Activated T-cell treated with anti-CD3 and anti-CD28 coated beads, Interleukin-2, amount 50 U/mL, for 72 hours (primary cell): Measurements from ENCODE around the gene GOLGA6A. TPM values are rescaled to one million over a fixed set of nuclear protein-coding genes. Genes with fewer than 3 reads are reported as not detected.
"Not testable (repeated sequence)": the region's sequence is repeated elsewhere in the genome, so short reads cannot be mapped to it uniquely, and the experiment has no call there.

Source experiments
- ATAC-seq, 2 donors: fragments of 150-1000 bp; cut with Tn5 transposase; replicated peaks in 1 of 2; 2 replicates each; pipeline ENCODE4 v1.10.0; 2021; ENCODE audit warnings: moderate library complexity in 2 of 2, mild to moderate bottlenecking in 1 of 2
- DNase-seq, 2 donors: peaks; one replicate each; pipeline ENCODE4 v3.0.0; 2021 to 2022; ENCODE audit warnings: mixed read lengths in 1 of 2
- H3K27ac Mint-ChIP-seq: one replicate; pipeline ENCODE4 v1.8.0; 2022; ENCODE audit warnings: mild to moderate bottlenecking, moderate library complexity, mixed read lengths
- H3K27me3 Mint-ChIP-seq: one replicate; pipeline ENCODE4 v1.8.0; 2022; ENCODE audit warnings: low read depth, mixed read lengths
- H3K36me3 Mint-ChIP-seq, 2 donors: one replicate each; pipeline ENCODE4 v1.8.0; 2022; ENCODE audit warnings: mixed read lengths in 2 of 2, mild to moderate bottlenecking in 1 of 2; ENCODE audit not compliant: insufficient read depth in 2 of 2
- H3K4me1 Mint-ChIP-seq: one replicate; pipeline ENCODE4 v1.8.0; 2022; ENCODE audit warnings: low read depth, mixed read lengths
- H3K4me3 Mint-ChIP-seq, 2 donors: one replicate each; pipeline ENCODE4 v1.8.0; 2022; ENCODE audit warnings: mild to moderate bottlenecking in 2 of 2, mixed read lengths in 2 of 2, moderate library complexity in 2 of 2
- H3K9me3 Mint-ChIP-seq, 2 donors: one replicate each; pipeline ENCODE4 v1.8.0; 2022; ENCODE audit warnings: mixed read lengths in 2 of 2
- total RNA-seq, 2 donors: library from RNA; stranded (reverse); gene quantifications; one replicate each; pipeline ENCODE4 v1.2.3, GENCODE V29; 2022

Gene GOLGA6A
- total RNA-seq, 2 donors from 2014 or later: 0.46 to 0.53 TPM

DNA sequence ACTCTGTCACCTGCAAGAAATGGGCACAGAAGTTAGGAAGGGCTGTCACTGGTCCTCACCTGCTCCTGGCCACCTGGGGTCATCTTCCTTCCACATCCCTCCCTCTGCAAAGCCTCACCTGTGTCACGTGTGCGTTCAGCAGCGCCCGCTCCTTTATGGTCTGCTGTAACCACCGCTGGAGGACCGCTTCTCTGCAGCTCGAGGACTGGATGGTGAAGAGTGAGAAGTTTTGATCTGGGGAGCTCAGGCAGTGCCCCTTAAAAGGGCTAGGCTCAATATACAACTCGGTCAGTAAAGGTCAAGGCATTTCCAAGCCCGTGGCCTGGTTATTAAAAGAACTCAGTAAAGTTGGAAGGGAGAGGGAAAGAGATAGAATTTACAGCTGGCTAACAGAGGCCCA, 6.6 kb downstream of the GOLGA6A start:
- ATAC-seq, H3K4me1 Mint-ChIP-seq, DNase-seq, H3K36me3 Mint-ChIP-seq, H3K4me3 Mint-ChIP-seq, H3K27me3 Mint-ChIP-seq, H3K9me3 Mint-ChIP-seq, H3K27ac Mint-ChIP-seq: not testable (repeated sequence)

DNA sequence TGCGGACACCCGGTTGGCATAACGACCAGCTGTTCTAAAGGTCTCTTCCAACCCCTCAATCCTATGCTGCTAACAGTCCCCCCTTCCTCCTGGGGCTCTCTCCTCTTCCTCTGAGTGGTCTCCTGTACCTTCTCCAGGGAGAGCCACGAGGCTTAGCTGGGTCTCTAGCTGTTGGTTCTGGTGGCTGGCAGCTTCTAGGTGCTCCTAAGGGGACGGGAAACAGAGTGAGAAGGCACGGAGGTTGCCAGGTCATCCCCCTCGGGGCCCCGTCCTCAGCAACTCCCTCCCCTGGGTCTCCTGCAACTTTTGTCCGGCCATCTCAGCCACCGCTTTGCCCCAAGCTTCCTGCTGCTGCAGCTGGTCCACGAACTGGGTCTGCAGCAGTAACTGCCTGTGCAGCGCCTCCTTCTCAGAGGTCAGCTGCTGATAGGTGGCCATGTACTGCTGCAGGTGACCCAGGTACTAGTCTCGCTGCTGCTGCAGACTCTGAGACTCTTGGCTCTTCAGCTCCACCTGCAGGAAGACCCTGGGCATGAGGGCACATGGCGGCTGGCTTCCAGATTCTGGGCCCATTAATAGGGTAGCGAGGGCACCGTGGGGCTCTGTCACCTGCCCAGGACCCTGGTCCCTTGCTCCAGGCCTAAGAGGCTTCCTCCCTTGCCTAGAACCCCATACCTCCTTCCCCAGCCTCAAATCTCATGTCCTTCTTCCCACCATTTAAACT, 9.6 kb downstream of the GOLGA6A start:
- H3K9me3 Mint-ChIP-seq, H3K4me3 Mint-ChIP-seq, H3K36me3 Mint-ChIP-seq, H3K4me1 Mint-ChIP-seq, ATAC-seq, H3K27me3 Mint-ChIP-seq, H3K27ac Mint-ChIP-seq: not testable (repeated sequence)
- DNase-seq: peak; percentile 50 to 55

DNA sequence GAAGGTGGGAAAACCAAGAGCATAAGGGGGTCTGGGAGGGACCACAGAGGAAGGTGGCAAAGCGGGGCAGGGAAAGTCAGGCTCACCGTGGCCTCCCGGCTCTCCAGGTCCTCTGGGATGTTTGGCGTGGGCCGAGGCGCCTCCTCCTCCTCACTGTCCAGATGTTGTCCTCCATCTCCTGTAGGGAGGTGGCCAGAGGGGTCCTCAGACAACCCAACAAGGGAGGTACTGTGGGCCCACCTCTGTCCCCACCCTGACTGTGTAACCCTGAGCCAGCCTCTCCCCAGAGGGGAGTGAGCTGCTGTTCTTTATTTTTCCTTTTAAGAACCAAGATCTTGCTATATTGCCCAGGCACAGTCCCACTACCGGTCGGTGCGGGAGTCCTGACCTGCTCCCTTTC, 10.2 kb downstream of the GOLGA6A start:
- H3K9me3 Mint-ChIP-seq, H3K4me1 Mint-ChIP-seq, DNase-seq, ATAC-seq, H3K36me3 Mint-ChIP-seq, H3K4me3 Mint-ChIP-seq, H3K27ac Mint-ChIP-seq, H3K27me3 Mint-ChIP-seq: not testable (repeated sequence)

DNA sequence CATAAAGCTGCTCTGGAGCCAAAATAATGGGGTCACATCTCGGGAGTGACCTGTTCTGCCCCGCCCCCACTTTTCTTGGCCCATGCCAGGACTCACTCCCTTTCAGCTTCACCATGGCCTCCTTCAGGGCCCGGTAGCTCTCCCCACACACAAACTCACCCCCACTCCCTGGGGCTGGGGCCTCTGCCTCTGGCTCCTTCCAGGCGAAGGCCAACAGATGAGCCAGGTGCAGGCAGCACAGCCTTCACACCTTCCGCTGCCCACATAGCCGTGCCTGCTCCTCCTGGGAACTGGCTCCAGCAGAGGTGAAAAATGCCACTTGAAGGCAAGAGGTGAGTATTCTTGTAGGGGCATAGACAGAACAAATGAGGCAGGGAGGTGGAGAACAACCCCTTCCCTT, 10.7 kb downstream of the GOLGA6A start:
- ATAC-seq, DNase-seq, H3K27me3 Mint-ChIP-seq, H3K36me3 Mint-ChIP-seq, H3K27ac Mint-ChIP-seq, H3K4me3 Mint-ChIP-seq, H3K4me1 Mint-ChIP-seq, H3K9me3 Mint-ChIP-seq: not testable (repeated sequence)

DNA sequence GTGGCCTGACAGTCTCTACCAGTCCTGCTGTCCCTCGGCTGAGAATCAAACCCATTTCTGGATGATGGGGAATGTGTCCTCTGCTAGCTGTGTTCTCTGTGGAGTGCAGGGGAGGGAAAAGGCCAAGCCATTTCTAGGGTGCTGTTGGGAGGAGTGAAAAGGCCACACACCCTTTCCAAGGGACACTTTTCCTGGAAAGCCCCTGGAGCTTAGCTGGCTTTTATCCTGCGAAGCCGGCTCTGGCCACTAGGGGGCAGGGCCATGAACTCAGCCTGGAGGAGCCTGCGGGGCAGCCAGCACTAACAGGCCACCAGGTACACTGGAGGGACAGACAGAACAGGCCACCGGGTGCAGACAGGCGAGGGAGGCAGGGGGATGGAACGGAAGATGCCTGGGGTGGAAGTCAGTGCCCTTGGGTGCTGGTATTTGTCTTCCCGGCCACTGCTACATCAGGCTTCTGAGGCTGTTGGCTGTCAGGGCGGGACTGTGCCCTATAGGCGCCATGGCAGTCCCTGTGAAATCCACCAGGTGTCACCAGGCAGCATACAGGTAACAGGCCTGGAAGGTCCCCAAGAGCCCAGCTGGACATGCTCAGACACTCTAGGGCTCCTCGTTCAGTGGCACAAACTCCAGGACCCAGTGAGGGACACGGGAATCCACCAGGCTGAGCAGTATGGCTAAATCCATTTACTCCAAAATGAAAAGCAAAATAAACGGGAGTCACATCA, 16.5 kb downstream of the GOLGA6A start:
- not testable (repeated sequence) for H3K9me3 Mint-ChIP-seq, H3K4me1 Mint-ChIP-seq, H3K27ac Mint-ChIP-seq, H3K4me3 Mint-ChIP-seq, H3K36me3 Mint-ChIP-seq, H3K27me3 Mint-ChIP-seq
- ATAC-seq (peak; percentile 98), DNase-seq (peak; percentile 57)

DNA sequence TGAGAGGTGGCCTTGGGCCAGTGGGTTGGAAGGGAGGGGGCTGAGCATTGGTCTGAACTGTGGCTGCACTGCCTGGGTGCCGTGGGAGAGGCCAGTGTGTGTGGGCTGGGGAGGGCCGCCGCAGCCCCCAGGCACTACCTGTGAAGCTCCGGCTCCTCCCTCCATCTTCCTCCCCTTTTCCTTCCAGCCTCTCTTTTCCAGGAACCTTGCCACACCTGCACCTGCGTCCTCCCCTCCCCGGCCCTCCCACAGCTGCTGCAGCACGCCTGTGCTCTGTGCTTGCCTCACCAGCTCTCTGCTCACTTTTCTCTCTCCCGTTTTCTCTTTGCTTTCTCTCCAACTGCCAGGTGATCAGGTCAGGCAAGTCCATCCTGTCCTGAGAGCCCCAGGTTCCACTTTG, 17.5 kb downstream of the GOLGA6A start:
- H3K36me3 Mint-ChIP-seq, H3K27me3 Mint-ChIP-seq, H3K4me3 Mint-ChIP-seq, H3K9me3 Mint-ChIP-seq, ATAC-seq, DNase-seq, H3K27ac Mint-ChIP-seq, H3K4me1 Mint-ChIP-seq: not testable (repeated sequence)

DNA sequence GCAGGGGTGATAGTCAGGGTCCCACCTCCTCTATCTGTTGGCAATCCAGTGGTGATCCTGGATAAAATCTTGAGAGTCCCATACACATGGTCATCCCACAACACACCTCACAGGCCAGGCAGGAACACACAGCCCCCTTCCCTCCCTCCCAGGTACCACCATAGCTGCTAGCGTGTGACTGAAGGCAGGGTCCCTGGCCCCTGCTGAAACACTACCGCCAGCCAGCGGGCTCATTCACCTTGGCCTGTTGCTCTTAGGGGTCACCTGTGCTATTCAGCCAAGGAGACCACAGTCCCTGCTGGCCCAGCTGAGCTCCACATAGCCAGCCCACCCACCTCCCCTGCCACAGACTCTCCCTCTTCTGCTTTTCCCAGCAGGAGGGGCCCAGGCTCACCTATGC, 18.2 kb downstream of the GOLGA6A start:
- not testable (repeated sequence) for DNase-seq, H3K27ac Mint-ChIP-seq, H3K4me1 Mint-ChIP-seq, H3K4me3 Mint-ChIP-seq, H3K36me3 Mint-ChIP-seq, ATAC-seq, H3K27me3 Mint-ChIP-seq, H3K9me3 Mint-ChIP-seq

DNA sequence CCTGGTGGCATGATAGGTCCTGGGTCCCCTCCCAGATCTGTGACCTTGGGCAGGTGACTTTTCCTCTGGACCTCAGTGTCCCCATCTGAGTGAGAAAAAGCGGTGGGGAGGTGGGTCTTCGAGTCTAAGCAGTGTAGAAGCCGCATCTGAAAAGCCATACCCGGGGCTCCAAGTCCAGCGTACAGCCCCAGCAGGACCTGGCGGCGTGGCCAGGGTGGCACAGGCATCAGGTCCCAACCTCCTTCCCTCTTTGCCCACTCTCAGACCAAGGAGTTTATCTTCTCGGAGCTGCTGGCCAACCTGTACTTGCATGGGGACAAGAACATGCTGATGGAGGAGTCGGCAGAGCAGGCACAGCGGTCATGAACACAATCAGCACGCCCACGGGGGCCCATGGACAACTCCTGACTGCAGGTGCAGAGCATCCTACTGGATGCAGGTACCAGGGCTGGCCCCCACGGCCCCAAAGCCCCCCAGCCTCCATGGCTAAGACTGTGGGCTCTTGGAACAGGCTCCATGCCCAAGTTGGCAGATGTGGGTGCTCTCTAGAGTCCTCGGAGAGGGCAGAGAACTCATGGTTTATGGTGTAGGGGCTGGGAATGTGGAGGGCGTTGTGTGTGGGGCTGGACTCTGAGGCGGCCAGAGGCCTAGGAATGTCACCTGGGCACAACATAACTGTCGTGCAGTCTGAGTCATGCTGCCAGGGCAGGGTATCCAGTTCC, 18.8 kb downstream of the GOLGA6A start:
- H3K27me3 Mint-ChIP-seq, ATAC-seq, H3K9me3 Mint-ChIP-seq, H3K4me1 Mint-ChIP-seq, H3K4me3 Mint-ChIP-seq, H3K27ac Mint-ChIP-seq, DNase-seq, H3K36me3 Mint-ChIP-seq: not testable (repeated sequence)

DNA sequence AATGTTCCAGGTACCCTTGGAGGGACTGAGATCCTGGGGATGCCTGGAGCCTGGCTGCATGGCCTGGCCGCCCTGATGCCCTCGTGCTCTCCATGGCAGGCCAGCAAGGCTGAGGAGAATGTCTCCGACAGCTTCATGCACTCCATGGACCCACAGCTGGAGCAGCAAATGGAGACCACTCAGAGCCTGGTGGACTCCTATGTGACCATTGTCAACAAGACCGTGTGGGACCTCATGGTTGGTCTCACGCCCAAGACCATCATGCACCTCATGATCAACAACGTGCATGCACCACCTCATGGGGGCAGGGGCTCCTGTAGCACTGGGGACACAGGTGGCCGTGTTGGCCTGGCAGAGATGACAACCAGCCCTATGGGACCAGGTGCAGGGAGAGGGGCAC, 19.7 kb downstream of the GOLGA6A start:
- ATAC-seq: no peak
- H3K4me1 Mint-ChIP-seq: peaks cover 10% of the 10 kb centered on the region
- no peak overlapping the region for H3K4me3 Mint-ChIP-seq
- no peaks in the 10 kb centered on the region for H3K36me3 Mint-ChIP-seq
- no peaks in the 10 kb centered on the region for H3K9me3 Mint-ChIP-seq
- no peak for DNase-seq
- no peak overlapping the region for H3K27ac Mint-ChIP-seq
- H3K27me3 Mint-ChIP-seq: no peaks in the 10 kb centered on the region

DNA sequence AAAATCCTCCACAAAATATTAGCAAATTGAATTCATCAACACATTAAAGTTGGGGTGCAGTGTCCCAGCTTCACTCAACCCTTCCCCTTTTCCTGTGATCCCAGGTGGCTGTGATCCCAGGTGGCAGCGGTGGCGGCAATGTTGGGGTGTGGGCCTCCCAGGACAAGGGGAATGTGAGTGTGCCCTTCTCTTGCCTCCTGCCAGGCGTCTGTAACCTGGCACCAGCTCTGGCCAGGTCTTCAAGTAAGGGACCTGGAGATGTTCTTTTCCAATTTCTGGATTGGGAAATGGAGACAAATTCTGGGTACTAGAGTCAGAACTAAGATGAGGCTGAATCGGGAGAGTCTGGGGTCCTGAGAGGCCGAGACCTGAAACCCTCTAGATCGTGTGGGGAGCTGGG, 20.1 kb downstream of the GOLGA6A start:
- Mint-ChIP-seq H3K4me1 (peaks cover 10% of the 10 kb centered on the region), H3K36me3 (no peaks in the 10 kb centered on the region), H3K4me3 (no peak overlapping the region), H3K27ac (no peak overlapping the region), H3K27me3 (no peaks in the 10 kb centered on the region), H3K9me3 (no peaks in the 10 kb centered on the region)
- DNase-seq (no peak), ATAC-seq (no peak)

DNA sequence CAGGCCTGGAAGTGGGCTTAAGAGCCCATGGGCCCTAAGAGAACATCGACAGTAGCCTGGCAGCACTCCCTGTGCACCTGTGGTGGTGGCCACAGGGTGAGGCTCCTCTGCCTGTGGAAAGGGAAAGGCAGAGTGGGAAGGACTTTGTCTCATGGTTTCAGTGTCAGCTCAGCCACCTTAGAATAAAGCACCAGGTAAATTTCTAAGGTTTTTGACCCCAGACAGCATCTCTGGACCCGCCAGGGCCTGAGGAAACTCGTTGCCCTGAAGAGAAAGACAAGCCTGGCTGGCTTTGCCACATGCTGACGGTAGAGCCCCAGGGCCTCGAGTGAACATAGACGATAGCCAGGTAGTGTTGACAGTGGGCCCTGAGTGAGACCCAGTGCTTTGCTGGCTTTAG, 22.1 kb downstream of the GOLGA6A start:
- DNase-seq (no peak), ATAC-seq (no peak)
- H3K27ac Mint-ChIP-seq: no peak overlapping the region
- no peaks in the 10 kb centered on the region for H3K27me3 Mint-ChIP-seq
- H3K36me3 Mint-ChIP-seq: no peaks in the 10 kb centered on the region
- H3K9me3 Mint-ChIP-seq: no peaks in the 10 kb centered on the region
- H3K4me3 Mint-ChIP-seq: no peak overlapping the region
- H3K4me1 Mint-ChIP-seq: peaks cover 16% of the 10 kb centered on the region

DNA sequence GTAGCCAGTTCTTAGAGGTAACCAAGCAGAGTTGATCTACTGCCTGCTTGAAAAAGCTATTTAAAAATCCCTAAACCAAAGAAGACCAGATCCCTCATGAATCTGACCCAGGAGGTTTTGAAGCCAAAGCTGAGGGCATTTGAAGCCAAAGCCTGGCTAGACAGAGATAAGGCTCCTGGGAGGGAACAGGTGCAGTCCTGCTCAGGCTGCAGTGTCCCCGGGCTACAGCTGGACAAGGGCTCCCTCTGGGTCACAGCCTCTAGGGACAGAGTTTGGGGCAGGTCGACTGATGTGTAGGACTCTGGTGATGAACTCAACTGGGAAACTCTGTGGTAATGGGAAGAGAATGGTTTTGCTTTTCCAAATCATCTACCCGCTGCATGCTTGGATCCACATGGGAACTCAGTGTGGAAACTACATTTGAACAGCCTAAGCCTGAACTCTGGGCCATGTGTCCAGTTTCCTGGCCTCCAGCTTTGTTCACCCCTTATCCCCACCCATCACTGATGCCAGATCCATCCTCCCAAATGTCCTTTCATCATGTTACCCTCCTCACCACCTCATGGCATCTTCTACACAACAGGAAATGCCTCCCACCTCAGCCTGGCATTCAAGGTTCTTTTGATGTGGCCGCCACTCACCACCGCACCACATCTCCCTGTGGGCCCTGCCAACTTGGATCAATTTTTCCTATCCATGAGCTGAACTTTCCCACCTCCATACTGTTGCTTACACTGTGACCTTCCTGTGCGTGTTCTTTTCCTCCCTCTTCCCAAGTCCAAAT, 23.1 kb downstream of the GOLGA6A start:
- H3K27ac Mint-ChIP-seq, DNase-seq, H3K27me3 Mint-ChIP-seq, H3K4me3 Mint-ChIP-seq, H3K9me3 Mint-ChIP-seq, ATAC-seq, H3K36me3 Mint-ChIP-seq: not testable (repeated sequence)
- peaks cover 20% of the 10 kb centered on the region for H3K4me1 Mint-ChIP-seq

DNA sequence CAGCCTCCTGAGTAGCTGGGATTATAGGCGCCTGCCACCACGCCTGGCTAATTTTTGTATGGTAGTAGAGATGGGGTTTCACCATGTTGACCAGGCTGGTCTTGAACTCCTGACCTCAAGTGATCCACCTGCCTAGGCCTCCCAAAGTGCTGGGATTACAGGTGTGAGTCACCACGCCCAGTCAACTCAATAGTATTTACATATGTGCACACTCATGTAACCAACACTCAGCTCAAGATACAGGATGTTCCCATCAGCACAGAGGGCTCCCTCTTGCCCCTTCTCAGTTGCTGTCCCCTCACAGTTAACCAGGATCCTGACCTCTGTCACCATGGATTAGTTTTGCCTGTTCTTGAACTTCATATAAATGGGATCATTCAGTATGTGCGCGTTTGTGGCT, 26.0 kb downstream of the GOLGA6A start:
- H3K36me3 Mint-ChIP-seq, H3K27ac Mint-ChIP-seq, H3K27me3 Mint-ChIP-seq, H3K9me3 Mint-ChIP-seq, H3K4me3 Mint-ChIP-seq: not testable (repeated sequence)
- DNase-seq (peak in 1 of 2 donors; percentile 13), ATAC-seq (peak; percentile 44 to 62)
- H3K4me1 Mint-ChIP-seq: peaks cover 24% of the 10 kb centered on the region
